ENCODE measurements around the gene PPP1R1B.

- TF ChIP-seq CTCF (IDR thresholded peaks at IDR 0.05), result no peak
- no peak for TF ChIP-seq POLR2A (IDR thresholded peaks at IDR 0.05)
- no peak for TF ChIP-seq POLR2AphosphoS5 (IDR thresholded peaks at IDR 0.05)
- no peak for TF ChIP-seq EP300 (IDR thresholded peaks at IDR 0.05)
Observed at GRCh38 chr17:39582658-39583057, 44.1 kb upstream of the PPP1R1B start.

Measured in suprapubic skin (tissue), 4 donors.